Fibroblast of lung (primary cell): ENCODE data around the gene CCDC122.

Experiments
- EZH2 ChIP-seq: IDR thresholded peaks from 2 replicates; pipeline ENCODE4 v1.5.1; 2012; ENCODE audit warnings: low read length, control low read depth, mild to moderate bottlenecking; ENCODE audit errors: missing control alignments
- TF ChIP-seq, protein P1 (sequence below), 2 donors: IDR thresholded peaks in 1 of 2; conservative IDR thresholded peaks in 1 of 2; 1 replicate in 1 of 2; 2 replicates in 1 of 2; pipeline ENCODE4 v1.5.1; 2011 to 2012; ENCODE audit warnings: low read length in 2 of 2, control low read depth in 1 of 2, inconsistent platforms in 1 of 2, low read depth in 1 of 2, mild to moderate bottlenecking in 1 of 2

- TF ChIP-seq, protein P1, sequence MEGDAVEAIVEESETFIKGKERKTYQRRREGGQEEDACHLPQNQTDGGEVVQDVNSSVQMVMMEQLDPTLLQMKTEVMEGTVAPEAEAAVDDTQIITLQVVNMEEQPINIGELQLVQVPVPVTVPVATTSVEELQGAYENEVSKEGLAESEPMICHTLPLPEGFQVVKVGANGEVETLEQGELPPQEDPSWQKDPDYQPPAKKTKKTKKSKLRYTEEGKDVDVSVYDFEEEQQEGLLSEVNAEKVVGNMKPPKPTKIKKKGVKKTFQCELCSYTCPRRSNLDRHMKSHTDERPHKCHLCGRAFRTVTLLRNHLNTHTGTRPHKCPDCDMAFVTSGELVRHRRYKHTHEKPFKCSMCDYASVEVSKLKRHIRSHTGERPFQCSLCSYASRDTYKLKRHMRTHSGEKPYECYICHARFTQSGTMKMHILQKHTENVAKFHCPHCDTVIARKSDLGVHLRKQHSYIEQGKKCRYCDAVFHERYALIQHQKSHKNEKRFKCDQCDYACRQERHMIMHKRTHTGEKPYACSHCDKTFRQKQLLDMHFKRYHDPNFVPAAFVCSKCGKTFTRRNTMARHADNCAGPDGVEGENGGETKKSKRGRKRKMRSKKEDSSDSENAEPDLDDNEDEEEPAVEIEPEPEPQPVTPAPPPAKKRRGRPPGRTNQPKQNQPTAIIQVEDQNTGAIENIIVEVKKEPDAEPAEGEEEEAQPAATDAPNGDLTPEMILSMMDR (conservative IDR thresholded peaks at IDR 0.05 in 1 of 2, IDR thresholded peaks at IDR 0.05 in 1 of 2; ENCODE audit: low read depth in 1 of 2, low read length in 2 of 2) = no peak
- no peak for TF ChIP-seq EZH2
These were observed 31.3 kb upstream of the CCDC122 start for GRCh38 chr13:43910856-43911255.
